ENCODE results near the gene DBNL. TPM values are rescaled to one million over a fixed set of nuclear protein-coding genes. Genes with fewer than 3 reads are reported as not detected.

DBNL gene
- total and polyA plus RNA-seq, 5 experiments from 2014 or later = 180 to 222 (median 192) TPM

DNA sequence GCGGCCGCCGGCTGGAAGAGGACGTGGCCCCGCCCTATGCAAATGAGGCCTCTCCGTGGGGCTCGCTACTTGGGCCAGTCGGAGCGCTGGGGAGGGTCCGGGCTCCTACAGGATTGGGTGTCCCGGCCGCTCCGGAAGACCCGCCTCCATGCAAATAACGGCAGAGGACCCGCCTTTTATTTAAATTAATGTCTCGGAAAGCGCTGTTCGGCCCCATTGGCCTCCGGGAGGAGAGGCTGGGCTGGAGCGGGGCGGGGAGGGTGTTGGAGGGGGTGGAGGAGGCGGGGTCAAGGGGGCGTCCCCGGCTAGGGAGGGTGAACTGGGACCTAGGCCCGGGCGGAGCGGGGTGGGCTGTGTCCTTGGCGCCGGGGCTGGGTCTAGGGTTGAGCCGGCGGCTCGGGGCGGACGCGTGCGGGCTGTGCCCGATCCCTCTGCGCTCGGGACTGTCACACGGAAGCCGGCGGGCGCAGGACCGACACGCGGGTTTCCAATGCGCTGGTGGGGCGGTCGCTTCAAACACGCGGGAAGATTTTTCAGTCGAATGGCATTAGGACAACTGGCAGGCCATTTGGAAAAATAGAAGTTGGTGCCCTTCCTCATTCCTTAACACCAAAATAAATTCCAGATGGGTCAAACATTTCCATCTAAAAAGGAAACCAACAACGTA lies 38.2 kb downstream of the DBNL start:
- peak; percentile 88 to 99 (median 98) for DNase-seq
- H3K27ac Mint-ChIP-seq = peak overlapping the region; percentile 25 to 95 (median 88)
- peaks cover 0 to 23% (median 5%) of the 10 kb centered on the region in 3 donors for H3K36me3 Mint-ChIP-seq
- H3K4me3 Mint-ChIP-seq = peak overlapping the region; percentile 80 to 94 (median 87)
- H3K4me1 Mint-ChIP-seq = peaks cover 13 to 44% (median 30%) of the 10 kb centered on the region in 4 donors
- peak; percentile 90 to 93 for ATAC-seq
- H3K27me3 Mint-ChIP-seq = no peaks in the 10 kb centered on the region
- H3K9me3 Mint-ChIP-seq = no peaks in the 10 kb centered on the region
- POLR2A ChIA-PET = interaction anchor here (2.0 to 2.7 kb wide), 2 partner anchors 31 to 63 kb away, joined by 9 to 18 read pairs; no protein-coding TSS in a partner anchor

DNA sequence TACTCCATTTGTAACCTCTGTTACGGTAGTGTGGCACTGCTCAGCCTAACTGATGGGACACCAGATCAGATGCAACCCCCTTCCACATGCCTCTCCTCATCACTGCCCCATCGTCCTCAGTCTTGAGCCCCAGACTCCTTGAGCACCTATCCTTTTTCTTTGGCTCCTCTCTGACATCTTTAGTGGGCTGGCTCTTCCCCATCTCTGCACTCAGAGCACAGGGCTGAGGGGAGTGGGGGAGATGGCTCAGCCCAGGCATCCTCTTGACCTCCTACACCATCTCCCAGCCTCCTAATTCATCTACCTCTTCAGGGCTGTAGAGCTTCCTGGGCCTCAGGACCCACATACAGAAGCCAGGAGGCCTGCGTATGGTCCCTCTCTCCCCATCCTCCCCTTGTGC lies 39.3 kb downstream of the DBNL start:
- Mint-ChIP-seq H3K27ac (peak overlapping the region in 8 of 10 donors; percentile 31 to 86 (median 66)), H3K9me3 (no peaks in the 10 kb centered on the region), H3K27me3 (no peaks in the 10 kb centered on the region), H3K4me3 (peak overlapping the region; percentile 24 to 89 (median 79)), H3K4me1 (peaks cover 8 to 33% (median 19%) of the 10 kb centered on the region in 4 donors), H3K36me3 (peaks cover 0 to 12% (median 5%) of the 10 kb centered on the region in 3 donors)
- DNase-seq (no peak), ATAC-seq (no peak)
- POLR2A ChIA-PET = interaction anchor here (0.6 to 0.9 kb wide), 2 partner anchors 39 to 118 kb away, joined by 3 read pairs; partner anchors contain the start of gene POLD2

DNA sequence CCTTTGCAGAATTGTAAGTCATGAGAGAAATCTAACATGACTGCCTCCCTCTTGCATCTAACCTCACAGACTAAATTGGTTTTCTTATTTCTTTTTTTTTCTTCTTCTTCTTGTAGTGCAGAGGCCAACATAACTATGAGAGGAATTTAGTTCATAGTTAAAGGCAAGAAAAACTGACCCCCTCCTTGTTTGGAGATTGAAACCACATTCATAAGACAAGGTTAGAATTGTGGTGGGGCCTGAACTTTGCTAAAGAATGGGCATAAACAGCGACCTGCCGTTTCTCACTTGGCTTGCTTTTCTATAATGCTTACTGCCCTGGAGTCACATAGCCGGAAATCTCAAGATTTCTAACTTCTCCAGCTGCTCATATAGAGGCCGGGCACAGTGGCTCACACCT lies 40.2 kb downstream of the DBNL start:
- H3K4me3 Mint-ChIP-seq = peak overlapping the region in 2 of 10 donors; percentile 57 to 70

DNA sequence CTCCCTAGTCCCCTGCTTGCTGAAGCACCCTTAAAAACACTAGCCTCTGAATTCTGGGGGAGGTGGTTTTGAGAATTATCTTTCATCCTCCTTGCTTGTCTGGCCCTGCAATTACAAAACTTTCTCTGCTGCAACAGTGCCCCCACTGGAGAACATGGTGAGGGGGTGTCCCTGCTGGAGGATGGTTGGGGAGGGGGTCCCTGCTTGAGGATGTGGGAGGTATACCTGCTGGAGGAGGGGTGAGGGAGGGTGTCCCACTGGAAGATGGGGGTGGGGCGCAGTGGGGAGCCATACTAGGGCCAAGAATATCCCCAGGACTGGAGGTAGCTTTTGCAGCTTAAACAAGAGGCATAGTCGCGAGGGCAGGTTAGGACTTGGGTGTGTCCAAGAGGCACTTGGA lies 41.0 kb downstream of the DBNL start:
- DNase-seq = no peak
- no peak overlapping the region for H3K4me3 Mint-ChIP-seq
- peaks cover 0 to 7% (median 5%) of the 10 kb centered on the region in 3 donors for H3K36me3 Mint-ChIP-seq
- no peaks in the 10 kb centered on the region for H3K27me3 Mint-ChIP-seq
- H3K4me1 Mint-ChIP-seq = peaks cover 8 to 20% (median 15%) of the 10 kb centered on the region in 4 donors
- ATAC-seq = no peak
- POLR2A ChIA-PET = interaction anchor here (0.7 to 1.1 kb wide), 2 partner anchors 38 to 41 kb away, joined by 3 read pairs; partner anchors contain the start of genes DBNL and POLD2
- H3K27ac Mint-ChIP-seq = no peak overlapping the region
- H3K9me3 Mint-ChIP-seq = no peaks in the 10 kb centered on the region

More for the DNA sequence above, 40.2 kb downstream of the DBNL start:
- H3K27me3 Mint-ChIP-seq = no peaks in the 10 kb centered on the region
- peaks cover 0 to 7% (median 5%) of the 10 kb centered on the region in 3 donors for H3K36me3 Mint-ChIP-seq
- H3K9me3 Mint-ChIP-seq = no peaks in the 10 kb centered on the region
- no peak for DNase-seq
- H3K4me1 Mint-ChIP-seq = peaks cover 8 to 28% (median 18%) of the 10 kb centered on the region in 4 donors
- ATAC-seq = no peak
- POLR2A ChIA-PET = interaction anchor here (0.7 kb wide), 1 partner anchor 26 kb away, joined by 3 read pairs; no protein-coding TSS in a partner anchor
- peak overlapping the region in 5 of 10 donors; percentile 27 to 63 (median 59) for H3K27ac Mint-ChIP-seq

DNA sequence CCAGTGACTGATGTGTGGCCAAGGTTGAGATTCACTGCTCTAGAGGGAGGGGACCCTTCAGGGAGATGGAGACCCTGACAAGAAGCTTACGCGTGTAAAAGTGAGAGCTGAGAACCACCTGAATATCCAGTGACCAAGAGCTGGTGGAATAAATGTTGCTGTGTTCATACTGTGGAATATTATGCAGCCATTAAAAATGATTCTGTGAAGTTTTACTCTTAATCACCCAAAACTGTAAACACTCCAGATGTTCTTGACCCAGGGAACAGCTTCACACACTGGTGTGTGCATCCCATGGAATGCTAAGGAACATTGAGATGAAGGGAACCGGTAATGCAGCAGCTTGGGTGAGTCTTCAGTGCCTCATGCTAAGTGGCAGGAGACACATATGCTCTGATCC lies 42.1 kb downstream of the DBNL start:
- Mint-ChIP-seq H3K27ac (peak overlapping the region in 1 of 10 donors; percentile 38), H3K4me3 (no peak overlapping the region), H3K4me1 (peaks cover 1 to 10% (median 5%) of the 10 kb centered on the region in 4 donors), H3K9me3 (no peaks in the 10 kb centered on the region), H3K36me3 (no peaks in the 10 kb centered on the region), H3K27me3 (peaks cover 0 to 2% (median 0%) of the 10 kb centered on the region in 5 donors)
- POLR2A ChIA-PET = no interaction called here
- DNase-seq (no peak), ATAC-seq (no peak)

DNA sequence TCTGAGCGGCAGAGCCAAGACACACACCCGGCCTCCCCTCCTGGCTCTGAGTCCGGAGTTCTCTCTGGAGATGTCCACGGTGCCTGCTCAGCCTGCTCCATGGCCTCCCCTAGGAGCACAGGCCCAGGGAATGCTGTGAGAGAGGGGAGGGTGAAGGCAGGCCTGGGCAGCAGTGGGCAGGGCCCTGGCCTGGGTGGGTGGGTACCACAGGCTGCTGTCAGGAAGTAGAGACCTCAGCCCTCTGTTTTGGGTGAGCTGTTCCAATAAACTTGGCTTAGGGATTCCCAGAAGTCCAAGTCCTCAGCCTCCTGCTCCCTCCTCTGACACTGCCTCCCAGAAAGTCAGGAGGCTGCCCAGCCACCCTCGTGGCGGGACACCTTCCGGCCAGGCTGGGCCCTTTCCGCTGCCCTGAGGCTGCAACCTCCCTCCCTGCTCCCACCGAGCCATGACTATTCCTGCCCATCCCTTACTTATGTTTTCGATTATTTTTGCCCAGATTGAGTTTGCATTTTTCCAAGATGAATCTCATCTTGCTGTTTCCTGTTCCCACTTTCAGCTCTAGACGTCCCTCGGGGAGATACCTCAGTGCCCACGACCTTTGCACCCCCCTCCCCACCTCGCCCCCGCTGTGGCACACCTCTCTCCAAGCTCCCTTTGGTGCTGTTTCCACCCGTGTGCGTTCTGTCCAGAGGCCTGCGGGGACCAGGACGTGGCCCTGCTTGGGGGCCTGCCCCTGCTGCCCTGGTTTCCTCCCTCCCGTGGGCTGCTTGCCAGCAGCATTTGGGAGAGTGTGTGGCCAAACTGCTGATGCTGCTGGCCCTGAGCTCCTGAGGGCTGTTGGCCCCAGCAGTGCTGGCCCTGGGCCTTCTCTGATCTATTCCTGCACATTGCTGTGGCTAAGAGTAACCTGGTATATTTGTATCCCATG lies 43.7 kb downstream of the DBNL start:
- DNase-seq = no peak
- POLR2A ChIA-PET = interaction anchor here (1.0 kb wide), 1 partner anchor 35 kb away, joined by 3 read pairs; no protein-coding TSS in a partner anchor

DNA sequence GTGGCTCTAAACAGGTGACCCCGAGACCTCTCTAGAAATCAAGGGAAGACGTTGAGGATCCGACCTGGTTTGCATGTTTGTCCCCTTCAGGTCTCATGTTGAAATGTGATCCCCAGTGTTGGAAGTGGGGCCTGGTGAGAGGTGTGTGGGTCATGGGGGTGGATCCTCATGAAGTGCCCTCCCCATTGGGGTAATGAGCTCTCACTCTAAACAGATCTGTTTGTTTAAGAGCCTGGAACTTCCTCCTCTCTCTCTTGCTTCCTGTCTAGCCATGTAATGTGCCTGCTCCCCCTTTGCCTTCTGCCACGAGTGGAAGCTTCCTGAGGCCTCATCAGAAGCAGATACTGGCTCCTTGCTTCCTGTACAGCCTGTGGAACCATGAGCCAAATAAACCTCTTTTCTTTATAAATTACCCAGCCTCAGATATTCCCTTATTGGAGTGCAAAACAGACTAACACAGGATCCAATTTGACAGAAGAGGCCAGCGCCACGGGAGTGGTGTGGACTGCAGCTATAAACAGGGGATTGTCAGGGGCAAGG lies 48.7 kb downstream of the DBNL start:
- ATAC-seq (no peak), DNase-seq (no peak)
- POLR2A ChIA-PET = no interaction called here
- H3K4me3 Mint-ChIP-seq = no peak overlapping the region
- H3K27me3 Mint-ChIP-seq = peaks cover 0 to 2% (median 0%) of the 10 kb centered on the region in 5 donors
- H3K27ac Mint-ChIP-seq = peak overlapping the region in 3 of 10 donors; percentile 35 to 80 (median 47)
- no peaks in the 10 kb centered on the region for H3K9me3 Mint-ChIP-seq
- peaks cover 0 to 22% (median 7%) of the 10 kb centered on the region in 4 donors for H3K4me1 Mint-ChIP-seq
- no peaks in the 10 kb centered on the region for H3K36me3 Mint-ChIP-seq

More for the DNA sequence above, 43.7 kb downstream of the DBNL start:
- Mint-ChIP-seq H3K36me3 (no peaks in the 10 kb centered on the region), H3K4me3 (no peak overlapping the region), H3K27ac (peak overlapping the region in 2 of 10 donors; percentile 58 to 59), H3K9me3 (no peaks in the 10 kb centered on the region), H3K4me1 (peaks cover 4 to 5% (median 5%) of the 10 kb centered on the region in 4 donors), H3K27me3 (peaks cover 0 to 2% (median 0%) of the 10 kb centered on the region in 5 donors)
- no peak for ATAC-seq

DNA sequence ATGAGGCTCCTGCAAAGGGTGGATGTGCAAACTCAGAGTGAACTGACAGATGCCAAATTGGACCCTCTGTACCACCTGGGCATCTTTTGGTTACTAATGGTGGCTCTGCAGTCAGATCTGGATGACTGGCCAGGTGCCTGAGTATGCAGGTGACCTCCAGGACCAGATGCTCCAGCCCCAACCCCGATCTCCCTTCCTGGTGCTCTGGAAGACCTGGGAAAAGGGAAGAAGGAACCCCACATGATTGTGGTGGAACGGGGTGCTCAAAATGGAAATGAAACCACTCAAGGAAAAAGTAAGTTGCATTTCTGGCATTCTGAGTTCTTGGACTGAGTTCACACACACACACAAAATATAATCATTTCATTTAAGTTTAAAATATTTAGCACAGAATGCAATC lies 49.9 kb downstream of the DBNL start:
- POLR2A ChIA-PET = no interaction called here
- no peak for ATAC-seq
- H3K27ac Mint-ChIP-seq = no peak overlapping the region
- H3K27me3 Mint-ChIP-seq = peaks cover 0 to 2% (median 0%) of the 10 kb centered on the region in 5 donors
- no peaks in the 10 kb centered on the region for H3K36me3 Mint-ChIP-seq
- peaks cover 0 to 24% (median 7%) of the 10 kb centered on the region in 4 donors for H3K4me1 Mint-ChIP-seq
- no peaks in the 10 kb centered on the region for H3K9me3 Mint-ChIP-seq
- no peak overlapping the region for H3K4me3 Mint-ChIP-seq
- DNase-seq = no peak

DNA sequence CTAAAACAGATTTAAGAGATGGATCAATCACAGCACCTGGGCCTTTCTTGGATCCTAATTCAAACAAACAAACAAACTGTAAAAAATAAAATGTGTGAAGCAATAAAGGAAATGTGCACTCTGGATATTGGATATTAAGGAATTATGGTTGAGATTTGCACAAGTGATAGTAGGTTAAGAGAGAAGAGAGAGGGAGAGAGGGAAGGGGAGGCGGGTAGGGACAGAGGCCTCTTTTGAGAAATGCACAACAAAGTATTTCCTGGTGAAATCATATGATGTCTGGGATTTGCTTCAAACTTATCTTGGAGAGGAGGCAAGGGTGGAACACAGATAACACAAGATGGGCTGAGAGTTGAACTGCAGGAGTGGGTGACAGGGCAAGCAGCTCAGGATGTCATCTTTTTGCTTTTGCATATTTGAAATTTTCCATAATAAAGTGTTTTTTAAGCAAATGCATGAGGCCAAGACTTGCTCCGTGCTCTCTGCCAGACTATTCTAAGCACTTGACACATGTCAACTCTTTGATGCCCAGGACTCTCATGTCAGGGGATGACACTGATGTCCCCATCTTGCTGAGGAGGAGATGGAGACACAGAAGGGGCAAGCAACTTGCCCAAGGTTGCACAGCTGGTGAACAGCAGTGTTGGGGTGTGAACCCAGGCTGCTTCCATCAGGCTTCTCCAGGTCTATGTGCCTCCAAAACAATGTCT lies 50.5 kb downstream of the DBNL start:
- H3K4me1 Mint-ChIP-seq = peaks cover 0 to 28% (median 7%) of the 10 kb centered on the region in 4 donors
- H3K27me3 Mint-ChIP-seq = peaks cover 0 to 2% (median 0%) of the 10 kb centered on the region in 5 donors
- POLR2A ChIA-PET = no interaction called here
- no peaks in the 10 kb centered on the region for H3K36me3 Mint-ChIP-seq
- DNase-seq = no peak
- no peak overlapping the region for H3K4me3 Mint-ChIP-seq
- ATAC-seq = no peak
- no peaks in the 10 kb centered on the region for H3K9me3 Mint-ChIP-seq
- no peak overlapping the region for H3K27ac Mint-ChIP-seq

DNA sequence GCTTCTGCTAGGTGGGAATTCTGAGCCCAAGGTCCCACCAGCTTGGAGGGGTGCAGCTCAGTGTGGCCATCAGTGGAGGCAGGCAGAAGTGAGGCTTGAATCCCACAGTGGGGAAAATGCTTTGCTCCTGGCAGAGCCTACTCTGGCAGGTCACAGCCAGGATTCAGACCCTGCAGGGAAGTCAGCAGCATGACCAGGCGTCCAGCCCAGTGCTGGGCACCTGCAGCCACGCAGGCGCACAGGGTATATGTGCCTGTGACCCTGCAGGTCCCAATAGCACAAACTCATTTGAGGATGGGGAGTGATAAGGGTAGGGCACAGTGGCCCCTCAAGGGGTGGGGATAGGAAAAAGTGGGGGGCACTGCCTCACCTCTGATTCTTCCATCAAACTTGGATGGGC lies 51.3 kb downstream of the DBNL start:
- Mint-ChIP-seq H3K27me3 (peaks cover 0 to 2% (median 0%) of the 10 kb centered on the region in 5 donors), H3K27ac (no peak overlapping the region), H3K36me3 (no peaks in the 10 kb centered on the region), H3K9me3 (no peaks in the 10 kb centered on the region), H3K4me3 (no peak overlapping the region), H3K4me1 (peaks cover 0 to 34% (median 7%) of the 10 kb centered on the region in 4 donors)
- DNase-seq (no peak), ATAC-seq (no peak)
- POLR2A ChIA-PET = no interaction called here

DNA sequence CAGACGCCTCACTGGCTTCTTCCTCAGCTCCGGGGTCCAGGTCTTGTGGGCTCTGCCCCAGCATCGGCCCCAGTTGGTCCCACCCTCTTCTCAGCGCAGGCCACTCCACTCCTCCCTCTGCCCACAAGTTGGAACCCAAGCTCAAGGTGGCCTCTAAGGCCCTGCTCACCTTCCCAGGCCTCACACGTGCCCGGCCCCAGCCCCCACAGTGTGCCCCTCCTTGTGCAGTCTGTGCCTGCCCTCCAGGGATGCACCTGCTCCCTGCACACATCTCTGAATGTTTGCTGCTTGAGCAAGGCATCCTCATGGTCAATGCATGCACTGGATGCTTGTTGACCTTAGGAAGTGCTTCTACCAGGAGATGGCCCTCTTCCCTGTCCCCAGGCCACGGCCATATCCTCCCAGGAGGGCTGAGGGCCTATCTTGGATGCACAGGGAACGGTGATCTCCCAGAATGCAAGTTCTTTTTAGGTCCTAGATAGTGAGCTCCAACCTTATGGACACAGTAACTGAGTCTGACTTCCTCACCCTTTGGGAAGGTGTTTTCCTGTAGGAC lies 51.9 kb downstream of the DBNL start:
- Mint-ChIP-seq H3K27me3 (no peaks in the 10 kb centered on the region), H3K36me3 (no peaks in the 10 kb centered on the region), H3K4me3 (no peak overlapping the region), H3K27ac (peak overlapping the region in 3 of 10 donors; percentile 18 to 52 (median 39)), H3K4me1 (peaks cover 0 to 34% (median 7%) of the 10 kb centered on the region in 4 donors), H3K9me3 (no peaks in the 10 kb centered on the region)
- no peak for ATAC-seq
- POLR2A ChIA-PET = no interaction called here
- DNase-seq = no peak

Data from naive thymus-derived CD8-positive, alpha-beta T cell (primary cell).